Breast epithelium (tissue), 3 donors: ENCODE data around the gene KNOP1.

Experiments
- CTCF ChIP-seq, 3 donors: fragments of 450-650 bp; IDR thresholded peaks; one replicate each; pipeline ENCODE4 v1.5.1; 2016 to 2017; ENCODE audit warnings: antibody characterized with exemption in 3 of 3, mild to moderate bottlenecking in 3 of 3, moderate library complexity in 3 of 3
- POLR2A ChIP-seq: fragments of 450-650 bp; IDR thresholded peaks from one replicate; pipeline ENCODE4 v1.6.1; 2016; ENCODE audit warnings: antibody characterized with exemption, mild to moderate bottlenecking, moderate library complexity
- POLR2AphosphoS5 ChIP-seq, 3 donors: sonication (generic); formaldehyde crosslinking; IDR thresholded peaks; one replicate each; pipeline ENCODE4 v1.6.1; 2017; ENCODE audit warnings: antibody characterized with exemption in 3 of 3

GRCh38 chr16:19748389-19749168 lies 30.6 kb upstream of the KNOP1 start:
- TF ChIP-seq CTCF (IDR thresholded peaks at IDR 0.05): no peak
- no peak for TF ChIP-seq POLR2AphosphoS5 (IDR thresholded peaks at IDR 0.05)
- no peak for TF ChIP-seq POLR2A
